IPS-20b (cell line): Measurements from ENCODE around the gene CLASRP.

Source experiments
- H3K27ac ChIP-seq: one replicate; pipeline ENCODE4 v1.5.1; 2013; ENCODE audit warnings: low read length
- H3K27me3 ChIP-seq: 2 replicates; pipeline ENCODE4 v1.6.1; 2013; ENCODE audit warnings: mild to moderate bottlenecking, low read length, inconsistent platforms; ENCODE audit not compliant: insufficient read depth
- H3K36me3 ChIP-seq: 2 replicates; pipeline ENCODE4 v1.6.1; 2013; ENCODE audit warnings: low read depth, mild to moderate bottlenecking, inconsistent platforms, low read length, moderate library complexity; ENCODE audit not compliant: insufficient read depth
- H3K4me1 ChIP-seq: 2 replicates; pipeline ENCODE4 v1.6.1; 2013; ENCODE audit warnings: mild to moderate bottlenecking, control low read depth, inconsistent platforms, low read length, moderate library complexity; ENCODE audit not compliant: insufficient read depth
- H3K4me3 ChIP-seq: 2 replicates; pipeline ENCODE4 v1.5.1; 2013; ENCODE audit warnings: mild to moderate bottlenecking, low read length, inconsistent platforms
- H3K9ac ChIP-seq: 2 replicates; pipeline ENCODE4 v1.6.1; 2013; ENCODE audit warnings: low read depth, mild to moderate bottlenecking, inconsistent platforms, low read length, moderate library complexity
- H3K9me3 ChIP-seq: 2 replicates; pipeline ENCODE4 v1.6.1; 2013; ENCODE audit warnings: mild to moderate bottlenecking, low read depth, low read length, inconsistent platforms; ENCODE audit not compliant: insufficient read depth

CLASRP gene

GRCh38 chr19:45003485-45003884 lies 35.4 kb upstream of the CLASRP start:
- Histone ChIP-seq H3K9ac (no peak overlapping the region), H3K27ac (no peak overlapping the region), H3K4me1 (no peaks in the 10 kb centered on the region; the same call in 1 of the 2 replicates), H3K36me3 (no peaks in the 10 kb centered on the region), H3K9me3 (no peaks in the 10 kb centered on the region), H3K4me3 (no peak overlapping the region), H3K27me3 (no peaks in the 10 kb centered on the region)

- H3K27me3 ChIP-seq: no peaks in the 10 kb centered on the region
- H3K9ac ChIP-seq: no peak overlapping the region
- H3K27ac ChIP-seq: no peak overlapping the region
- no peak overlapping the region for H3K4me3 ChIP-seq
- no peaks in the 10 kb centered on the region for H3K36me3 ChIP-seq
- no peaks in the 10 kb centered on the region for H3K9me3 ChIP-seq
- H3K4me1 ChIP-seq: no peaks in the 10 kb centered on the region; the same call in 1 of the 2 replicates
Measured at GRCh38 chr19:45005787-45006186, 33.1 kb upstream of the CLASRP start.

DNA sequence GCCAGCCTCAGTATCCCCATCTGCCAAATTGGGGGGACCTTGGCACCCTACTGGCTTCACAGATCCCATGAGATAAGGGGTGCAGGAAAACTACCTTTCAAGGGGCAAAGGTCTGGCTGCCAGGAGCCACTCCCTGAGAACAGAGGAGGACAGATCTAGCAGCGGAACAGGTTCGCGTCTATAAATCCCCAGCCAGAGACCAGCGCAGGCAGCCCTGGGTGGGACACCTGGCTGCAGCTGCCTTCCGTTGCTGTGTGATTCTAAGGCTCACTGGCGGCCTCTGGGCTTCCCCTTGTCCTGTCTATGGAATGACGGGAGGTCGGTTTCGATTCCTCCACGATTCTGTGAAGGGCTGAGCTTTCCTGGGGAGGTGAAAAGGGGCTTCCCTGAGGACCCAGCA lies 30.3 kb upstream of the CLASRP start:
- H3K27ac ChIP-seq: no peak overlapping the region
- no peak overlapping the region for H3K4me3 ChIP-seq
- H3K4me1 ChIP-seq: no peaks in the 10 kb centered on the region
- no peaks in the 10 kb centered on the region for H3K27me3 ChIP-seq
- no peaks in the 10 kb centered on the region for H3K36me3 ChIP-seq
- no peak overlapping the region for H3K9ac ChIP-seq
- H3K9me3 ChIP-seq: no peaks in the 10 kb centered on the region

- H3K9me3 ChIP-seq: no peaks in the 10 kb centered on the region
- no peaks in the 10 kb centered on the region for H3K4me1 ChIP-seq
- H3K27ac ChIP-seq: no peak overlapping the region
- no peak overlapping the region for H3K4me3 ChIP-seq
- no peak overlapping the region for H3K9ac ChIP-seq
- no peaks in the 10 kb centered on the region for H3K36me3 ChIP-seq
- no peaks in the 10 kb centered on the region for H3K27me3 ChIP-seq
Measured at GRCh38 chr19:45009625-45010255, 29.1 kb upstream of the CLASRP start.

GRCh38 chr19:45010306-45010705 lies 28.5 kb upstream of the CLASRP start:
- H3K27me3 ChIP-seq: no peaks in the 10 kb centered on the region
- H3K36me3 ChIP-seq: no peaks in the 10 kb centered on the region
- H3K4me3 ChIP-seq: no peak overlapping the region
- H3K27ac ChIP-seq: no peak overlapping the region
- H3K9ac ChIP-seq: no peak overlapping the region
- no peaks in the 10 kb centered on the region for H3K9me3 ChIP-seq
- no peaks in the 10 kb centered on the region for H3K4me1 ChIP-seq

- no peak overlapping the region for H3K27ac ChIP-seq
- H3K9me3 ChIP-seq: no peaks in the 10 kb centered on the region
- H3K4me1 ChIP-seq: no peaks in the 10 kb centered on the region
- H3K9ac ChIP-seq: no peak overlapping the region
- H3K4me3 ChIP-seq: no peak overlapping the region
- H3K36me3 ChIP-seq: no peaks in the 10 kb centered on the region
- H3K27me3 ChIP-seq: no peaks in the 10 kb centered on the region
Measured at GRCh38 chr19:45011959-45012358, 26.9 kb upstream of the CLASRP start.

DNA sequence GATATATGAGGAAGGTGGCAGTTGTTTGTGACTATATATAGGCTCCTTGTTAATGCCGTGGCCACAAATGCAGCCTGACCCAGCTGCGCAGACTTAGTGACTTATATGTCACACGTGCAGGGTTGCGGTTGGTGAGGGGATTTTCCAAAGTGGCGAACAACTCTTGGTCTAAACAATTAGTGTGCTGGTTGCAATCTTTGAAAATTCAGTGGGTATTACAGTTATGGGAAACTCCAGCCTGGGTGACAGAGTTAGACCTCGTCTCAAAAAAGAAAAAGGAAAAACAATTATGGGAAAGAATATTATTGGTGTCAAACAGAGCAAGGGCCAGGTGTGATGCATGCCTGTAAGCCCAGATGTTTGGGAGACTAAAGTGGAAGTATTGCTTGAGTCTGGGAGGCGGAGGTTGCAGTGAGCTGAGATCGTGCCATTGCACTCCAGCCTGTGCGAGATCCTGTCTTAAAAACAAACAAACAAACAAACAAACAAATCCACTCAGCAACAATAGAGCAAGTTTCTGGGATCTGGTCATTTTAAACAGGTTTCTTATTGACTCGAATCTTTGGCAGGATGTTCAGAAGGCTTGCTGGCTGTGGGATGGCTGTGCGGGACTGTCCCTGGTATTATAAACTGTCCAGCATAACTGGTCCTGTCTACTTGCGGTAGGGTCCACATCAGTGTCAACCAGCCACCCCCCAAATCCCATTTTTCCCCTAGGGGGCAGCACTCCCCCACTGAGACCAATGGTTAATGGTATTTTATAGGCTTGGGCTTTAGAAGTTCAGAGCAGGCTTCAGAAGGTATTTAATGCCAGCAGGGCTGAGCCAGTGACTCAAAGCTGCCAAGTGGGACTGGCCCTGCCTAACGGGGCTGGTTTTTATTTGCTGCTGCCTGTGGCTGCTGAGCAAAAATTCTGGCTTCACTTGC lies 22.2 kb upstream of the CLASRP start:
- no peaks in the 10 kb centered on the region for H3K36me3 ChIP-seq
- H3K9me3 ChIP-seq: no peaks in the 10 kb centered on the region
- no peak overlapping the region for H3K4me3 ChIP-seq
- H3K27ac ChIP-seq: no peak overlapping the region
- no peak overlapping the region for H3K9ac ChIP-seq
- H3K27me3 ChIP-seq: no peaks in the 10 kb centered on the region
- no peaks in the 10 kb centered on the region for H3K4me1 ChIP-seq

DNA sequence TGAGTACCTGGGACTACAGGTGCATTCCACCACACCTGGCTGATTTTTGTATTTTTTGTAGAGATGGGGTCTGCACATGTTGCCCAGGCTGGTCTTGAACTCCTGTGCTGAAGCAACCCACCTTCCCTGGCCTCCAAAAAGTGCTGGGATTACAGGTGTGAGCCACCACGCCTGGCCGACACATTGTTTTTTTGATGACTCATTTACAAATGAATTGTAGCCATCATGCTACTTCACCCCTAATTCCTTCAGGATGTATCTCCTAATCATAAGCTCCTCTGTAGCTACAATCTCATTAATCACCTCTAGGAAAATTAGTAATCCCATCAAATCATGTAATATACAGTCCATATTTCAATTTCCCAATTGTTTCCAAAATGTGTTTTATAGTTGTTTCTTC lies 19.7 kb upstream of the CLASRP start:
- H3K4me3 ChIP-seq: no peak overlapping the region
- H3K9me3 ChIP-seq: no peaks in the 10 kb centered on the region
- no peaks in the 10 kb centered on the region for H3K36me3 ChIP-seq
- no peak overlapping the region for H3K27ac ChIP-seq
- H3K27me3 ChIP-seq: no peaks in the 10 kb centered on the region
- H3K9ac ChIP-seq: no peak overlapping the region
- H3K4me1 ChIP-seq: no peaks in the 10 kb centered on the region

GRCh38 chr19:45020071-45020470 lies 18.8 kb upstream of the CLASRP start:
- no peaks in the 10 kb centered on the region for H3K9me3 ChIP-seq
- no peak overlapping the region for H3K27ac ChIP-seq
- no peaks in the 10 kb centered on the region for H3K36me3 ChIP-seq
- H3K4me1 ChIP-seq: no peaks in the 10 kb centered on the region
- no peak overlapping the region for H3K4me3 ChIP-seq
- H3K27me3 ChIP-seq: no peaks in the 10 kb centered on the region
- H3K9ac ChIP-seq: no peak overlapping the region

- Histone ChIP-seq H3K9ac (no peak overlapping the region), H3K4me3 (no peak overlapping the region), H3K27me3 (no peaks in the 10 kb centered on the region), H3K27ac (no peak overlapping the region), H3K36me3 (no peaks in the 10 kb centered on the region), H3K9me3 (no peaks in the 10 kb centered on the region), H3K4me1 (no peaks in the 10 kb centered on the region)
Measured at GRCh38 chr19:45021971-45022370, 16.9 kb upstream of the CLASRP start.

DNA sequence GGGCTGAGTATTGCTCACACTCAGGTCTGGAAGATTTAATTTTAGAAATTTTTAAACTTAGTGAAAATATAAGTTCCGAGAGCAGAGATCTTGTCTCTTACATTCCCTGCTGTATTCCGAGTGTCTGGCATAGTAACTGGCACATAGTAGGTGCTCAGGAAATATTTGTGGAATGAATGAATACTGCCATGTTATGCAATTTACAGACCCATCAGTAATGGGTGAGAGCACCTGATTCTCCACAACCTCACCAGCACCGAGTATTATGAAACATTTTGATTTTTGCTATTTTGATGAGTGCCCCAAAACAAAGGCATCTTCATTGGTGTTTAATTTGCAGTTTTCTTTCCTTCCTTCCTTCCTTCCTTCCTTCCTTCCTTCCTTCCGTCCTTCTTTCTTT lies 15.8 kb upstream of the CLASRP start:
- Histone ChIP-seq H3K4me3 (no peak overlapping the region), H3K36me3 (no peaks in the 10 kb centered on the region), H3K4me1 (no peaks in the 10 kb centered on the region), H3K9ac (no peak overlapping the region), H3K27ac (no peak overlapping the region), H3K9me3 (no peaks in the 10 kb centered on the region), H3K27me3 (no peaks in the 10 kb centered on the region)

- Histone ChIP-seq H3K27me3 (no peaks in the 10 kb centered on the region), H3K36me3 (0 out of 2 replicates have a peak, but pooled peaks cover 3% of the 10 kb centered on the region), H3K9ac (no peak overlapping the region), H3K4me3 (no peak overlapping the region), H3K9me3 (no peaks in the 10 kb centered on the region), H3K27ac (no peak overlapping the region), H3K4me1 (no peaks in the 10 kb centered on the region)
Measured at GRCh38 chr19:45025264-45025663, 13.6 kb upstream of the CLASRP start.
